HEK293 (cell line): ENCODE measurements around the gene ARMH3.
A peak's percentile ranks its signal among the peaks of the same experiment; 100 is the strongest.

Experiments used
- GFI1B ChIP-seq: fragments of 450-650 bp; formaldehyde crosslinking; IDR thresholded peaks from 2 replicates; pipeline ENCODE4 v1.5.1; 2016; ENCODE audit warnings: missing biosample characterization, missing genetic modification characterization
- HOXC10 ChIP-seq: sonication (generic); formaldehyde crosslinking; IDR thresholded peaks from 2 replicates; pipeline ENCODE4 v1.8.1; 2023; ENCODE audit warnings: mild to moderate bottlenecking, missing genetic modification reagents
- INSM2 ChIP-seq: fragments of 450-650 bp; formaldehyde crosslinking; IDR thresholded peaks from 2 replicates; pipeline ENCODE4 v1.5.1; 2016; ENCODE audit warnings: missing biosample characterization, missing genetic modification characterization
- KLF1 ChIP-seq: fragments of 450-650 bp; formaldehyde crosslinking; IDR thresholded peaks from 2 replicates; pipeline ENCODE4 v1.5.1; 2016; ENCODE audit warnings: missing biosample characterization, missing genetic modification characterization
- KLF16 ChIP-seq: fragments of 450-650 bp; formaldehyde crosslinking; IDR thresholded peaks from 2 replicates; pipeline ENCODE4 v1.5.1; 2017; ENCODE audit warnings: missing biosample characterization, missing genetic modification characterization
- KLF7 ChIP-seq: fragments of 450-650 bp; formaldehyde crosslinking; IDR thresholded peaks from 2 replicates; pipeline ENCODE4 v1.5.1; 2016; ENCODE audit warnings: missing biosample characterization, missing genetic modification characterization, borderline replicate concordance
- KLF9 ChIP-seq: fragments of 450-650 bp; formaldehyde crosslinking; IDR thresholded peaks from 2 replicates; pipeline ENCODE4 v1.5.1; 2016; ENCODE audit warnings: missing biosample characterization, missing genetic modification characterization, low read depth
- MYNN ChIP-seq: fragments of 450-650 bp; formaldehyde crosslinking; IDR thresholded peaks from 2 replicates; pipeline ENCODE4 v1.5.1; 2016; ENCODE audit warnings: missing biosample characterization, missing genetic modification characterization, borderline replicate concordance
- REST ChIP-seq: fragments of 450-650 bp; formaldehyde crosslinking; IDR thresholded peaks from 2 replicates; pipeline ENCODE4 v1.5.1; 2016; ENCODE audit warnings: missing biosample characterization, missing genetic modification characterization
- WT1 ChIP-seq: fragments of 450-650 bp; formaldehyde crosslinking; IDR thresholded peaks from 2 replicates; pipeline ENCODE4 v1.5.1; 2016; ENCODE audit warnings: missing biosample characterization, missing genetic modification characterization
- YY2 ChIP-seq: fragments of 450-650 bp; formaldehyde crosslinking; IDR thresholded peaks from 2 replicates; pipeline ENCODE4 v1.5.1; 2016; ENCODE audit warnings: missing biosample characterization, missing genetic modification characterization
- ZNF114 ChIP-seq: fragments of 450-650 bp; formaldehyde crosslinking; IDR thresholded peaks from 2 replicates; pipeline ENCODE4 v1.5.0; 2017; ENCODE audit warnings: missing biosample characterization, missing genetic modification characterization
- ZNF121 ChIP-seq: fragments of 450-650 bp; formaldehyde crosslinking; IDR thresholded peaks from 2 replicates; pipeline ENCODE4 v1.5.1; 2016; ENCODE audit warnings: missing biosample characterization, missing genetic modification characterization
- ZNF16 ChIP-seq: fragments of 450-650 bp; formaldehyde crosslinking; IDR thresholded peaks from 2 replicates; pipeline ENCODE4 v1.5.1; 2016; ENCODE audit warnings: low read depth, missing biosample characterization, missing genetic modification characterization
- ZNF202 ChIP-seq: fragments of 450-650 bp; formaldehyde crosslinking; IDR thresholded peaks from 2 replicates; pipeline ENCODE4 v1.5.1; 2016; ENCODE audit warnings: missing biosample characterization, missing genetic modification characterization, borderline replicate concordance
- ZNF24 ChIP-seq: fragments of 450-650 bp; formaldehyde crosslinking; IDR thresholded peaks from 2 replicates; pipeline ENCODE4 v1.5.1; 2016; ENCODE audit warnings: missing biosample characterization, missing genetic modification characterization
- ZNF274 ChIP-seq, 2 experiments: fragments of 200-500 bp in 1 of 2; fragments of 450-650 bp in 1 of 2; sonication (Bioruptor generic) in 1 of 2; formaldehyde crosslinking in 1 of 2; IDR thresholded peaks; 2 replicates each; pipeline versions ENCODE4 v1.5.1 to v1.6.1; 2014 to 2016; ENCODE audit warnings: borderline replicate concordance in 1 of 2, inconsistent platforms in 1 of 2, low read length in 1 of 2, missing biosample characterization in 1 of 2, missing genetic modification characterization in 1 of 2
- ZNF350 ChIP-seq: fragments of 450-650 bp; formaldehyde crosslinking; IDR thresholded peaks from 2 replicates; pipeline ENCODE4 v1.5.0; 2017; ENCODE audit warnings: missing biosample characterization, mild to moderate bottlenecking, missing genetic modification characterization
- ZNF354C ChIP-seq: fragments of 450-650 bp; formaldehyde crosslinking; IDR thresholded peaks from 2 replicates; pipeline ENCODE4 v1.5.1; 2016; ENCODE audit warnings: missing biosample characterization, missing genetic modification characterization, low read depth, borderline replicate concordance
- ZNF549 ChIP-seq: fragments of 450-650 bp; IDR thresholded peaks from 2 replicates; pipeline ENCODE4 v1.5.1; 2018; ENCODE audit warnings: missing biosample characterization, missing genetic modification characterization, mild to moderate bottlenecking, inconsistent platforms, moderate library complexity
- ZNF555 ChIP-seq: fragments of 450-650 bp; formaldehyde crosslinking; conservative IDR thresholded peaks from 2 replicates; pipeline ENCODE4 v1.5.1; 2017; ENCODE audit warnings: missing biosample characterization, mild to moderate bottlenecking, missing genetic modification characterization, inconsistent platforms
- ZNF560 ChIP-seq: fragments of 450-650 bp; formaldehyde crosslinking; IDR thresholded peaks from 2 replicates; pipeline ENCODE4 v1.5.1; 2017; ENCODE audit warnings: missing biosample characterization, missing genetic modification characterization, borderline replicate concordance
- ZNF561 ChIP-seq: fragments of 450-650 bp; IDR thresholded peaks from 2 replicates; pipeline ENCODE4 v1.5.1; 2018; ENCODE audit warnings: missing biosample characterization, missing genetic modification characterization, borderline replicate concordance
- ZNF580 ChIP-seq: fragments of 450-650 bp; formaldehyde crosslinking; IDR thresholded peaks from 2 replicates; pipeline ENCODE4 v1.5.1; 2016; ENCODE audit warnings: missing biosample characterization, missing genetic modification characterization
- ZNF600 ChIP-seq: fragments of 450-650 bp; formaldehyde crosslinking; IDR thresholded peaks from 2 replicates; pipeline ENCODE4 v1.5.1; 2016; ENCODE audit warnings: missing biosample characterization, missing genetic modification characterization
- ZNF624 ChIP-seq: fragments of 450-650 bp; formaldehyde crosslinking; IDR thresholded peaks from 2 replicates; pipeline ENCODE4 v1.5.1; 2017; ENCODE audit warnings: missing biosample characterization, missing genetic modification characterization
- ZNF626 ChIP-seq: fragments of 450-650 bp; sonication (Bioruptor Pico); formaldehyde crosslinking; IDR thresholded peaks from 2 replicates; pipeline ENCODE4 v1.5.1; 2018; ENCODE audit warnings: missing biosample characterization, missing genetic modification characterization, inconsistent platforms
- ZNF785 ChIP-seq: fragments of 450-650 bp; formaldehyde crosslinking; IDR thresholded peaks from 2 replicates; pipeline ENCODE4 v1.5.1; 2016; ENCODE audit warnings: missing biosample characterization, missing genetic modification characterization
- ZXDB ChIP-seq: fragments of 450-650 bp; formaldehyde crosslinking; IDR thresholded peaks from 2 replicates; pipeline ENCODE4 v1.5.1; 2016; ENCODE audit warnings: missing biosample characterization, missing genetic modification characterization
- TF ChIP-seq, protein P1 (sequence below): fragments of 450-650 bp; formaldehyde crosslinking; IDR thresholded peaks from 2 replicates; pipeline ENCODE4 v1.5.1; 2017; ENCODE audit warnings: missing biosample characterization, missing genetic modification characterization
- TF ChIP-seq, protein P2 (sequence below): fragments of 450-650 bp; formaldehyde crosslinking; IDR thresholded peaks from 2 replicates; pipeline ENCODE4 v1.5.1; 2017; ENCODE audit warnings: missing biosample characterization, missing genetic modification characterization

Gene ARMH3

GRCh38 chr10:101830322-101831168 is 225.4 kb downstream of the ARMH3 start (continued):
- TF ChIP-seq ZNF600 (peak; percentile 27; the same call in 1 of the 2 replicates), YY2 (peak; percentile 94), REST (tag by site-specific recombination) (0 out of 2 replicates have a peak, but pooled peaks have one; percentile 40), INSM2 (tag by site-specific recombination) (peak; percentile 87), ZXDB (peak; percentile 97), ZNF24 (peak; percentile 81), MYNN (tag by site-specific recombination) (peak; percentile 74; the same call in 1 of the 2 replicates), WT1 (tag by site-specific recombination) (peak; percentile 51; the same call in 1 of the 2 replicates), ZNF121 (tag by site-specific recombination) (peak; percentile 52; the same call in 1 of the 2 replicates), ZNF354C (tag by site-specific recombination) (no peak), ZNF580 (peak; percentile 59; the same call in 1 of the 2 replicates), KLF16 (tag by site-specific recombination) (peak; percentile 100), ZNF560 (tag by site-specific recombination) (no peak), ZNF202 (tag by site-specific recombination) (no peak), ZNF274 (IDR thresholded peaks at IDR 0.05; ENCODE audit: low read length) (no peak), ZNF274 (tag by site-specific recombination; IDR thresholded peaks at IDR 0.05; ENCODE audit: borderline replicate concordance) (no peak), GFI1B (no peak; the same call in 1 of the 2 replicates), KLF1 (tag by site-specific recombination) (peak; percentile 100), ZNF114 (tag by site-specific recombination) (no peak), HOXC10 (CRISPR knock-in tag) (no peak), ZNF350 (tag by site-specific recombination) (no peak), ZNF785 (tag by site-specific recombination) (peak; percentile 100), ZNF561 (tag by site-specific recombination) (no peak), ZNF16 (tag by site-specific recombination) (no peak), ZNF555 (no peak), ZNF549 (tag by site-specific recombination) (no peak), ZNF626 (no peak), KLF9 (tag by site-specific recombination) (peak; percentile 100), ZNF624 (no peak), KLF7 (peak; percentile 100)
- TF ChIP-seq, protein P1, sequence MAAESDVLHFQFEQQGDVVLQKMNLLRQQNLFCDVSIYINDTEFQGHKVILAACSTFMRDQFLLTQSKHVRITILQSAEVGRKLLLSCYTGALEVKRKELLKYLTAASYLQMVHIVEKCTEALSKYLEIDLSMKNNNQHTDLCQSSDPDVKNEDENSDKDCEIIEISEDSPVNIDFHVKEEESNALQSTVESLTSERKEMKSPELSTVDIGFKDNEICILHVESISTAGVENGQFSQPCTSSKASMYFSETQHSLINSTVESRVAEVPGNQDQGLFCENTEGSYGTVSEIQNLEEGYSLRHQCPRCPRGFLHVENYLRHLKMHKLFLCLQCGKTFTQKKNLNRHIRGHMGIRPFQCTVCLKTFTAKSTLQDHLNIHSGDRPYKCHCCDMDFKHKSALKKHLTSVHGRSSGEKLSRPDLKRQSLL (tag by site-specific recombination) = no peak
- TF ChIP-seq, protein P2, sequence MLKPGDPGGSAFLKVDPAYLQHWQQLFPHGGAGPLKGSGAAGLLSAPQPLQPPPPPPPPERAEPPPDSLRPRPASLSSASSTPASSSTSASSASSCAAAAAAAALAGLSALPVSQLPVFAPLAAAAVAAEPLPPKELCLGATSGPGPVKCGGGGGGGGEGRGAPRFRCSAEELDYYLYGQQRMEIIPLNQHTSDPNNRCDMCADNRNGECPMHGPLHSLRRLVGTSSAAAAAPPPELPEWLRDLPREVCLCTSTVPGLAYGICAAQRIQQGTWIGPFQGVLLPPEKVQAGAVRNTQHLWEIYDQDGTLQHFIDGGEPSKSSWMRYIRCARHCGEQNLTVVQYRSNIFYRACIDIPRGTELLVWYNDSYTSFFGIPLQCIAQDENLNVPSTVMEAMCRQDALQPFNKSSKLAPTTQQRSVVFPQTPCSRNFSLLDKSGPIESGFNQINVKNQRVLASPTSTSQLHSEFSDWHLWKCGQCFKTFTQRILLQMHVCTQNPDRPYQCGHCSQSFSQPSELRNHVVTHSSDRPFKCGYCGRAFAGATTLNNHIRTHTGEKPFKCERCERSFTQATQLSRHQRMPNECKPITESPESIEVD (tag by site-specific recombination) = no peak
